Left kidney (tissue), 8 donors: ENCODE measurements around the gene CCDC180. TPM values are rescaled to one million over a fixed set of nuclear protein-coding genes. Genes with fewer than 3 reads are reported as not detected.
A peak's percentile ranks its signal among the peaks of the same experiment; 100 is the strongest.
"Not testable (repeated sequence)": the region's sequence is repeated elsewhere in the genome, so short reads cannot be mapped to it uniquely, and the experiment has no call there.

Source experiments
- DNase-seq: peaks from one replicate; pipeline ENCODE4 v3.0.0-alpha.2; 2013
- long read RNA-seq, 8 donors: transcript quantifications; one replicate each; lab custom pipeline, GENCODE V29; 2026
- polyA plus RNA-seq: library from polyadenylated mRNA; unstranded; fragments of 120-200 nt; gene quantifications from one replicate; pipeline ENCODE4 v1.2.1, GENCODE V29; 2013; ENCODE audit not compliant: insufficient read length

Gene CCDC180
- 30.0 TPM for polyA plus RNA-seq
- long read RNA-seq, donor 1, partial matches to known transcripts: 0 of 3 reads
- long read RNA-seq, donor 1, other reads (novel, unspliced or antisense): 0 of 3 reads
- long read RNA-seq, donor 2, partial matches to known transcripts: 0 of 2 reads
- long read RNA-seq, donor 2, other reads (novel, unspliced or antisense): 0 of 2 reads
- long read RNA-seq, donor 3, partial matches to known transcripts: 0 of 2 reads
- long read RNA-seq, donor 3, other reads (novel, unspliced or antisense): 0 of 2 reads
- long read RNA-seq, donor 4: 0 reads
- long read RNA-seq, donor 5, partial matches to known transcripts: 0 of 3 reads
- long read RNA-seq, donor 5, other reads (novel, unspliced or antisense): 0 of 3 reads
- long read RNA-seq, donor 6: 0 reads
- long read RNA-seq, donor 7, partial matches to known transcripts: 0 of 2 reads
- long read RNA-seq, donor 7, other reads (novel, unspliced or antisense): 0 of 2 reads
- long read RNA-seq, donor 8, partial matches to known transcripts: 0 of 1 reads
- long read RNA-seq, donor 8, other reads (novel, unspliced or antisense): 0 of 1 reads

DNA sequence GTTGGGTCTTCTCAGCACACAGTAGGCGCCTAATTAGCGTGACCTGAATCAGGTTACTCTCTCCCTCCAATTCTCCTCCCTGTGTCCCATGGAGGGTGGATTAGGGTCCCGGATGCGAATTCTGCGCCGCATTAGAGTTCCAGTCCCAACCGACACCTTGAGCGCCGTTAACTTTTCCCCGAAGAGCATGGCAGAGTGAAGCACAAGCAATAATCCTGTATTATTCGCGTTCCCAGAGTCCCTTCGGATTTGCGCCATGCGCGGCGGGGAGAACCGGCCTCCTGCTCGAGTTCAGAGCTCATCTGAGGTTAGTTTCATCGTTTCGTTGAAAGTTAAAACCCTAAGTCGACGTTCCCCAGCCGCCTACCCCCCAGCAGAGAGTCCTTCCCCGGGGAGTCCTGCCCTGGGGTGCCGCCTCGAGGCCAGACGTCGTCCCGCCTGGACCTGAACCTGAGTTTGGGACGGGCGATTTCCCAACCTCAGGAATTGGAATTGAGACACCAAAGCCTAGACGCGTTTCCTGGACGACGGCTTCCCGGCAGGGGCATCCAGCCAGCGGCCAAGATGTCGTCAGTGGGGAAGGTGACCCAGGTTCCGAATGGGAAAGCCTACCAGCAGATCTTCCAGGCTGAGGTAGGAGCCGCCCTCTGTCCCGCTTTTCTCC, at the start of gene CCDC180:
CCDC180 (plus strand) TSS at position 160 of the 664 bp plus-strand sequence; CDS start at position 565, 405 bp downstream.
- DNase-seq: no peak

DNA sequence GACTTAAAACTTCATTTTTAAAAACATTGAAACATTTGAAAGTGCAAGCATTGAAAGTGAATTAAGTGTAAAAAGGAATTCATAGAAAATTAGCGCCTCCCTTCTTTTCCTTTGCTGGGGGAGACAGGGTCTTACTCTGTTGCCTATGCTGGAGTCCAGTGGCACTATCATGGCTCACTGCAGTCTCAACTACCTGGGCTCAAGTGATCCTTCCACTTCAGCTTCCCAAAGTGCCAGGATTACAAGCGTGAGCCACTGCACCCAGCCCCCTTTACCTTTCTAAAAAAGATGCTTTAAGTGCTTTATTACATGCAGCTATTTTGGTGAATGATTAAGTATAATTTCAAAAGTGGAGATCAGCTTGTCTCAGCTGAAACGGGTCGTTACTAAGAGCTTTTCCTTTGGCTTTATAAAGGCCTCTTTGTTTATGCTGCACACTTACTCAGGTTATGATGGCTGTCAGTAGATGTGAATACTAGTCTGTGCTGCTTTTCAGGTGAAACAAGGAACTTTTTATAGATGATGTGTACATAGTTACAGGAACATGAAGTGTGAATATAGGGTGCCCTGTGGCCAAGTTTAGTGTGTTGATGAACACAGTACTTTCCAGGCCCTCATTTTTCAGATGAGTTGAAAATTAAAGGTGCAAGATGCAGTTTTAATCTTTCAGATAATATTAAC, 47.5 kb upstream of the CCDC180 start:
- not testable (repeated sequence) for DNase-seq

- no peak for DNase-seq
These were observed 36.2 kb upstream of the CCDC180 start for GRCh38 chr9:97271292-97271691.

DNA sequence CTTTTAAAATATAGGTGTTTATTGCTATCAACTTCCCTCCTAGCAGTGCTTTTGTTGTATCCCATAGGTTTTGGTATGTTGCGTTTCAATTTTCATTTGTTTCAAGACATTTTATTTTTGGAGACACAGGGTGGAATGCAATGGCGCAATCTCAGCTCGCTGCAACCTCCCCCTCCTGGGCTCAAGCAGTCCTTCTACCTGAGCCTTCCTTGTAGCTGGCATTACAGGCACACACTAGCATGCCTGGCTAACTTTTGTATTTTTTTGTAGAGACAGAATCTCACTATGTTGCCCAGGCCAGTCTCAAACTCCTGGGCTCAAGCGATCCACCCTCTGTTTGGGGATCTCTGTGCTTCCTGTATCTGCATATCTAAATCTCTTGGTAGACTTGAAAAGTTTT, 35.4 kb upstream of the CCDC180 start:
- no peak for DNase-seq

GRCh38 chr9:97276310-97276852, 31.1 kb upstream of the CCDC180 start:
- DNase-seq: no peak

DNA sequence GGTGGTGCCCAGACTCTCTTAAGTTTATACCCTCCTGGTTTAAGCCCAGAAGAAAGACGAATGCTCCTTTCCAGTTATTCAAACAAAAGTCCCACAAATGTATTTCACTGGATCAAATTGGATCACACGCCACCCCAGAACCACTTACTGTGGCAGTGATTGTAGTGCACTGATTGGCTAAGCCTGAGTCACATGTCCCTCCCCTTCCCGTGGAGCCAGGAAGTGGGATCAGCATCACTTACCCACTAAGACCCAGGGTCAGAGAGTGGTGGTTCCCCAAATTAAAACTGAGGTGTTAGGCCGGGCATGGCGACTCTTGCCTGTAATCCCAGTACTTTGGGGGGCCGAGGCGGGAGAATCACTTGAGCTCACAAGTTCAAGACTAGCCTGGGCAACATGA, 29.5 kb upstream of the CCDC180 start:
- no peak for DNase-seq

GRCh38 chr9:97280755-97281330, 26.6 kb upstream of the CCDC180 start:
- no peak for DNase-seq

- DNase-seq: no peak
These were observed 23.7 kb upstream of the CCDC180 start for GRCh38 chr9:97283768-97284167.

DNA sequence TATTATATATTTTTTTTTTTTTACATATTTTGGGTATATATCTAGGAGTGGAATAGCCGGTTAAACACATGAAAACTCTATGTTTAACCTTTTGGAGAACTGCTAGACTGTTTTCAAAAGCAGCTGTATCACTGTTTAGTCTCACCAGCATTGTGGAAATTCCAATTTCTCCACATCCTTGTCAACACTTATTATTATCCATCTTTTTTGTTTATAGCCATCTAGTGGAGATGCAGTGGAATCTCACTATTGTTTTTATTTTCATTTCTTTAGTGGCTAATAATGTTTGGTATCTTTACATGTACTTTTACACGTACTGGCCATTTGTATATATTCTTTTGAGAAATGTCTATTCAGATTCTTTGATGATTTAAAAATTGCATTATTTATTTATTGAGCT, 22.7 kb upstream of the CCDC180 start:
- no peak for DNase-seq

DNA sequence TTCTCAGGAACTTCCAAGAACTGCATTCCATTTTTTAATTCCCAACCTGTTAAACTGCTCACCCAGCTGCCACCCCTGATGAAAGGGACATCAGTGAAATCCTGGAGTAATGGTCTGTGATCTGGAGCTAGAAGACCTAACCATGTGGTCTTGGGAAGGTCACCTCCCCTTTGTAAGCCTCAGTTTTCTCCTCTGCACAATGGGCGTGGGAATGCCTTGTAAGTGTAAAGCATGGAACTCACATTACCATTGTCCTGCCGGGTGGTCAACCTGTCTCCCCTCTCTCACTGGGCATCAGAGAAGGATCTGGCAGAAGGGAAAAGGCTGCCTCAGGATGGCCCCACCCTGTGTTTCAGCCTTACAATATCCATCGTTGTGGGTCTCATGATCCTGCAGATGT, 15.3 kb upstream of the CCDC180 start:
- DNase-seq: no peak

DNA sequence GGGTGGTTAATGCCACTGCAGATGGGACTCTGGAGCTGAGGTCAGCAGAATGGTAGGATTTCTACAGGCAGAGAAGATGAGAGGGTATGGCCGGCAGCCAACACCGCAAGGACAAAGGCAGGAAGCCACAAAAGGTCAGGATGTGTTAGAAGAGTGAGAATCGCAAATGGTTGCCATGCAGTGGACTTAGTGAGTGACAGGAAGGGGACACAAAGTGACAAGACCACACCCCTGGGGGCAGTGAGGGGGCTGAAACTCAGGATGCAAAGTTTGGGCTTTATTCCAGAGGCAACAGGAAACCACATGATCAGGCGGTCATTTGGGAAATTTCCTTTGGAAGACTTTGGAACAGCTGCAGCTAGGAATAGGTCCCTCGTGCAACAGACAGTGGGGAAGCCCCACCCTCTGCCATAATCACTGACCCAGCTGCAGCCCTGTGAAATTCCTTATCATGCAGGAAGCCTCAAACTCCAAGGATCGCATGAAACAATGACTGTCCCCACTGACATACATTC, 14.2 kb upstream of the CCDC180 start:
- DNase-seq: peak; percentile 54

DNA sequence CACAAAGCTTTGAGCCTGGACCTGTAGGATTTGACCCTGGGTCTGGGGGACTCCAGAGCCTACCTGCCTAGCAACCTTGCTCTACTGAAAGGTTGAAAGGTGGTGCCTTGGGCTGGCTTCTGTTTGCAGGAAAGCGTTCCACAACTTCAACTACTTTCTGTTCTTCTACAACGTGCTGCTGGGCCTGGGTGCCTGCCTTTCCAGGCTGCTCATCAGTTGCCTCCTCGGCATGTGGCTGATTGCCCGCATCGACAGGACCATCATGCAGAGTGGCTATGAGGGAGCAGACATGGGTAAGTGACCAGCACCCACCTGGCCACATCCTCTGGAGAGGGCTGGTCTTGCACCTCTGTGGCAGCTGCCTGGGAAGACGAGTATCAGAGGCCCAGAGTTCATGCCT, 13.6 kb upstream of the CCDC180 start:
- no peak for DNase-seq

- no peak for DNase-seq
These were observed 9.6 kb upstream of the CCDC180 start for GRCh38 chr9:97297889-97298288.

- DNase-seq: no peak
These were observed 7.5 kb upstream of the CCDC180 start for GRCh38 chr9:97299809-97300414.

DNA sequence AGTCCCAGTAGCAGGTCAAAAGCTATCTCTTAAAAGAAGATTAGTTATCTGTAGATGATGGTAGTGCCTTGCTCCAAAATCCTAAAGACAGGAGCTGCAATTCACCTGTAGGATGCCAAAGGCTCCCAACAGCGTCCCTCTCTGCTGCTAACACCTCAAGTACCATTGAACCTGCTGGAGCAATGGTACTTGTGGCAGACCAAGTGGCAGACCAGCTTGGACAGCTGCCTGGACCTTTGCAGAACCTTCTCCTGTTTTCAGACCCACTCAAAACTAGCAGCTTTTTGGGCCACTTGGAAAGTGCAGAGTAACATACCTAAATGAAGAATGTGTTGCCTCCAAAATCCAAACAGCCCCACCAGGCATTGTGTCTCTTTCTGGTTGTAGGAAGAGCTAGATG, 6.9 kb upstream of the CCDC180 start:
- DNase-seq: no peak

DNA sequence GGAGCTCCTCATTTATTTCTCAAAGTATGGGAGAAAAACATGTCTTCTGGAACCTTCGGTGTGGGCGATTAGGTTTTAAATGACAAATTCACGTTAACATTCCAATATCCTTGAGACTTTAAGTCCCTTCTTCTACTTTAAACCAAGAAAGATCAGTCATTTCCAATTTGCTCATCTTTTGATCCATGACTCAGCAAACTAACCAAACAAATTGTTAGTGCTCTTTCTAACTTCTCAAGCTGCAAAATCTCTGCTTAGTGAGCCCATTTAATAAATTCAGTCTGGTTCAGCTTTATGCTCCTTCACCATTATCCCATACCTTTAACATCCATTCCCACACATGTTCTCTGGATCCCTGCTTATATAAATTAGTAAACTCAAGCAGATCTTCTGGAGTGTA, 5.5 kb upstream of the CCDC180 start:
- DNase-seq: no peak

DNA sequence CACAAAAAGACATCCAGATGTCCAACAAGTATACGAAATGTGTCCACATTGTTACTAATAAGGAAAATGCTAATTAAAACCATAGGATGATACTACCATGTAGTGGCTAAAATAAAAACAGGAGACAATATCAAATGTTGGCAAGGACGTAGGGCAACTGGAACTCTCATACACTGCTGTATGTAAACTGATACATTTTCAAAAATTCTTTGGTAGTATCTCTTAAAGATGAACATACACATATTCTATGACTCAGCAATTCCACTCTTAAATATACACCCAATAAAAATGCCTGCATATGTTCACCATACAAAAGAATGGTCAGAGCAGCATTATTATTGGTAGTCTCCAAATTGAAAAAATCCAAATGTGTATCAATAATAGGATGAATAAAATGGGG, 2.9 kb upstream of the CCDC180 start:
- no peak for DNase-seq

GRCh38 chr9:97305501-97306298, 1.8 kb upstream of the CCDC180 start:
- no peak for DNase-seq

GRCh38 chr9:97307091-97307490, 368 bp upstream of the CCDC180 start:
- peak; percentile 90 for DNase-seq

- no peak for DNase-seq
These were observed 1.8 kb downstream of the CCDC180 start for GRCh38 chr9:97309260-97309659.

DNA sequence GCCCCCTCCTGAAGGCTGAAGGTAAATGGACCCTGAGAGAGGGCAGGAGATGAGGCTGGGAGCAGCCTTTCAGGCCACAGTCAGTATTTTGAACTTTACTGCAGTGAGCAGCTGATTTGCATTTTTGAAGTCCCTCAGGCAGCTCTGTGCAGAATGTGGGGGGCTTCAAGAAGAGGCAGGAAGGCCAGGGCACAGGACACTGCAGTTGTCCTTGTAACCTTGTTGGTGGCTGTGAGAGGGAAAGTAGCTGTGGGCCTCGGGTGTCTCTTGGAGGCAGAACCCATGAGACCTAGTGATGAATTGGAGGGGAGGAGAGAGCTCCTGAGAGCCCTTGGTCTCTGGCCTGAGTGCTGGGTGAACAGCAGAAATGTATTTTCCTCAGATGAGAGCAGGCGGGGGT, 2.6 kb downstream of the CCDC180 start:
- no peak for DNase-seq
